ENCODE results near the gene CSRNP2.
"Not testable (repeated sequence)": the region's sequence is repeated elsewhere in the genome, so short reads cannot be mapped to it uniquely, and the experiment has no call there.

CSRNP2 gene

DNA sequence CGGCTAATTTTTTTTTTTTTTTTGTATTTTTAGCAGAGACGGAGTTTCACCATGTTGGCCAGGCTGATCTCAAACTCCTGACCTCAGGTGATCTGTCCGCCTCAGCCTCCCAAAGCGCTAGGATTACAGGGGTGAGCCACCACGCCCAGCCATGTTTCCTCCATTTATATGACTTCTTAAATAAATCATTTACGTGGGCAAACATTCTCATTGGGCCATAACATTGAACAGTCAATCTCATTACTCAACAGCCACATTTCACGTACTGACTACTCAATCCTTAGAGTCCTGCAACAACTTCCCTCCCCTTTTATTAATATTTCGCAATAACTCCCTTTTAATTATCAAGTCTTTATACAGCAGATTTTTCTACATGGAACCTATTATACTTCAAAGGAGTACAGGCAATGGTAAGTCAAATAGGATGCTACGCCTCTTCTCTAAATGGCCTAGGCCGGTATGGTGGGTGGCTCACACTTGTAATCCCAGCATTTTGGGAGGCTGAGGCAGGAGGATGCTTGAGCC, 7.4 kb upstream of the CSRNP2 start:
- no peak for DNase-seq (ENCODE audit: low read depth in 2 of 2)
- TF ChIP-seq, protein P1, sequence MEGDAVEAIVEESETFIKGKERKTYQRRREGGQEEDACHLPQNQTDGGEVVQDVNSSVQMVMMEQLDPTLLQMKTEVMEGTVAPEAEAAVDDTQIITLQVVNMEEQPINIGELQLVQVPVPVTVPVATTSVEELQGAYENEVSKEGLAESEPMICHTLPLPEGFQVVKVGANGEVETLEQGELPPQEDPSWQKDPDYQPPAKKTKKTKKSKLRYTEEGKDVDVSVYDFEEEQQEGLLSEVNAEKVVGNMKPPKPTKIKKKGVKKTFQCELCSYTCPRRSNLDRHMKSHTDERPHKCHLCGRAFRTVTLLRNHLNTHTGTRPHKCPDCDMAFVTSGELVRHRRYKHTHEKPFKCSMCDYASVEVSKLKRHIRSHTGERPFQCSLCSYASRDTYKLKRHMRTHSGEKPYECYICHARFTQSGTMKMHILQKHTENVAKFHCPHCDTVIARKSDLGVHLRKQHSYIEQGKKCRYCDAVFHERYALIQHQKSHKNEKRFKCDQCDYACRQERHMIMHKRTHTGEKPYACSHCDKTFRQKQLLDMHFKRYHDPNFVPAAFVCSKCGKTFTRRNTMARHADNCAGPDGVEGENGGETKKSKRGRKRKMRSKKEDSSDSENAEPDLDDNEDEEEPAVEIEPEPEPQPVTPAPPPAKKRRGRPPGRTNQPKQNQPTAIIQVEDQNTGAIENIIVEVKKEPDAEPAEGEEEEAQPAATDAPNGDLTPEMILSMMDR (IDR thresholded peaks at IDR 0.05; ENCODE audit: low read depth, low read length), result no peak
- no peak overlapping the region for H3K4me3 ChIP-seq (replicated peaks in 1 of 2; ENCODE audit: low read depth in 2 of 2, low read length in 2 of 2)

DNA sequence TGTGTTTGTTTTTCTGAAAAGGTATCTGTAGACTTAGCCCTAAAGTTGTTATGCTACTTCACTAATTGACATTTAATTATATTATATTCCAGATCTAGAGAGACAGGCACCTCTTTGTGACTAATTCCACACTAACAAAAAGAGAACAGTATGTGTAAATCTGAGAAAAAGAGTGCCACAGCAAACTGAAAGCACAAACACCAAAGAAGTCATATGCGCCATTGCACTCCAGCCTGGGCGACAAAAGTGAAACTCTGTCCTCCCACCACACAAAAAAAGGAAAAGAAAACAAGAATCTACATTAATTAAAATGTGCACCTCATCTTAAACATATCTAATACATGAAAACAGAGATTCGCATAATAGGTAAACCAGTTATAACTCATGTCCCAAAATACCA, 4.4 kb upstream of the CSRNP2 start:
- no peak overlapping the region for H3K4me3 ChIP-seq (replicated peaks in 1 of 2; ENCODE audit: low read depth in 2 of 2, low read length in 2 of 2)
- TF ChIP-seq, protein P1 (IDR thresholded peaks at IDR 0.05; ENCODE audit: low read depth, low read length), result no peak
- no peak for DNase-seq (ENCODE audit: low read depth in 2 of 2)

DNA sequence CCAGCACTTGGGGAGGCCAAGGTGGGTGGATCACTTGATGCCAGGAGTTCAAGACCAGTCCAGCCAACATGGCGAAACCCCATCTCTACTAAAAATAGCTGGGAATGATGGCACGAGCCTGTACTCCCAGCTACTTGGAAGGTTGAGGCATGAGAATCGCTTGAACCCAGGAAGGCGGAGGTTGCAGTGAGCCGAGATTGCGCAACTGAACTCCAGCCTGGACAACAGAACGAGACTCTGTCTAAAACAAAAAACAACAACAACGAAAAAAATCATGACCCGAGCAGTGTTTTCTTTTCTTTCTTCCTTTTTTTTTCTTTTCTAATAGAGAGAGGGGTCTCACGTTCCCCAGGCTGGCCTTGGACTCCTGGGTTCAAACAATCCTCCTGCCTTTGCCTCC, 3.5 kb upstream of the CSRNP2 start:
- TF ChIP-seq, protein P1 (IDR thresholded peaks at IDR 0.05; ENCODE audit: low read depth, low read length), result no peak
- H3K4me3 ChIP-seq (replicated peaks in 1 of 2; ENCODE audit: low read depth in 2 of 2, low read length in 2 of 2), result no peak overlapping the region
- DNase-seq (ENCODE audit: low read depth in 2 of 2), result no peak

DNA sequence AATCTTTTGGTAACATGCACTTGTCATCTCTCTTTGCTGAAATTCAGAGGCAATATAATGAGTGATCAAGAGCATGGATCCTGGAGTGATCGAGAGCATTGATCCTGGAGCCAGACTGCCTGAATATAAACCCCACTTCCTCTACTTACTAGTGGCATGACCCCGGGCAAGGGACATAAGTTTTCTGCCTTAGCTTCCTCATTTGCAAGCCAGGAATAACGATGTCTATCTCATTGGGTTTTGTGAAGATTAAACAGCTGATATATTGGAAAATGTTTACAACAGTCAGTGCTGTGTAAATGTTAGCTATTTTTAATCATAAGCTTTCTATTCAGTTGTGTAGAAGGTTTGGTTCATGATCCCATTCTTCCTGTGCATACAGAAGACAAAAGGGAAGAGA, 2.4 kb upstream of the CSRNP2 start:
- TF ChIP-seq, protein P1 (IDR thresholded peaks at IDR 0.05; ENCODE audit: low read depth, low read length), result no peak
- DNase-seq (ENCODE audit: low read depth in 2 of 2), result no peak
- H3K4me3 ChIP-seq (replicated peaks in 1 of 2; ENCODE audit: low read depth in 2 of 2, low read length in 2 of 2), result no peak overlapping the region

DNA sequence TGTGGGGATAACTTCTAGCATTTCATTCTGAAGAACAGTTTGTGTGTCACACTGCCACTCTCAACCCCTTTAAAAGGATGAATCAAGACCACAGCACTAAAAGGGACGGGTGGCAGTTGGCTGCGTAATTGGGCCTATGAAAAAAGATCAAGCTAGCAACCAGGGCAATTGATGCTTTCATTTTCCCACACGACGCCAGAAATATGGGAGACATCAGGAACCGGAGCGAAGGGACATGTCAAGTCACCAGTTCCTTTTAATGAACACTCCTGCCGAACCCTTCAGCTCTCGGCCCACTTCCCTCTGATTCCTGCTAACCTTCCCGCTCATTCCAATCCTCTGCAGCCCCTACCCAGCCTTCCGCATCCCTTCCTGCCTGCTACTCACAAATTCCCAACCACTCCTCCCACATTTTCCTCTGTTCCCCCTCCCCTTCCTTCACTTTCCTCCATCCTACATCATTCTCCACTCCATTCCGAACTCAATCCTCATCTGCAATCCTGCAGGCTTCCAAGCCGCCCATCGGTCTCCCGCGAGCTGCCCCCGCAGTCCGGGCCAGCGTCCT, 753 bp downstream of the CSRNP2 start:
- TF ChIP-seq, protein P1 (IDR thresholded peaks at IDR 0.05; ENCODE audit: low read depth, low read length), result no peak
- peak overlapping the region; percentile 82 to 93 for H3K4me3 ChIP-seq (replicated peaks in 1 of 2; ENCODE audit: low read depth in 2 of 2, low read length in 2 of 2)
- DNase-seq (ENCODE audit: low read depth in 2 of 2), result peak; percentile 35 to 43

DNA sequence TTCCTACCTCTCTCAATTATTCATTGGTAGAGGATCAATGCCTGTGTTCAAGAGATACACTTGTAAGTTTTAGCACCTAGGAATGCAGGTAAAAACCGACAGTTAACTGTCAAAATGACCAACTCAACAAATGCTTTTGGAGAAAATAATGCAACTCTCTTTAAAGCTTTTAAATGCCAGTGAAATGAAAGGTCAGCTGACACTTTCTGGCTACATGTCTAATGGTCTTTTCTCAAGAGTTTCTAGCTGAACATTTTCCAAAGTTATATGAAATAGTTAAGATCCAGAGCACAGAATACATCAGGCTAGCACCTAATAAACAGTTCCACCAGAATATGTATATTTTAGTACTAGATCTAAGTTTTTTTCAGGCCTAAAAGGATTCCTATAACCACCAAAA, 2.0 kb downstream of the CSRNP2 start:
- TF ChIP-seq, protein P1 (IDR thresholded peaks at IDR 0.05; ENCODE audit: low read depth, low read length), result no peak
- no peak overlapping the region for H3K4me3 ChIP-seq (replicated peaks in 1 of 2; ENCODE audit: low read depth in 2 of 2, low read length in 2 of 2)
- DNase-seq (ENCODE audit: low read depth in 2 of 2), result no peak

DNA sequence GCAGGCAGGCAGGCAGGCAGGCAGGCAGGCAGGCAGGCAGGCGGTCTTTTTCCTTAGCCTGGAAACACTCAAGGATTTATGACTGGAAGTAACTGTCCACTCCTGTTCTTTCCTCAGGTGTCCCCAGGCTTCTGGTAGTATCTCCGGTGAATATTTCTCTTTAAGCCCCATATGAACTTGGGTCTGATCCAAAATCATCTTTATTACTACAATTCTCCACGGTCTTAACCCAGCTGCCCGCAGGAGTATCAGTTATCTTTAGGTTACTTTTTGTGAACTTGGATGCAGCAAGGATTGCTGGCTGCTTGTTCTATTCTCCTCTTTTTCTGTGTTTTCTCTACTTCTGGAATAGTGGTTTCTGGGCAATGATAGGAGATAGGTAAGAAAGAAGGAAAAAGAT, 3.3 kb downstream of the CSRNP2 start:
- H3K4me3 ChIP-seq (replicated peaks in 1 of 2; ENCODE audit: low read depth in 2 of 2, low read length in 2 of 2), result no peak overlapping the region
- TF ChIP-seq, protein P1 (IDR thresholded peaks at IDR 0.05; ENCODE audit: low read depth, low read length), result no peak
- no peak for DNase-seq (ENCODE audit: low read depth in 2 of 2)

DNA sequence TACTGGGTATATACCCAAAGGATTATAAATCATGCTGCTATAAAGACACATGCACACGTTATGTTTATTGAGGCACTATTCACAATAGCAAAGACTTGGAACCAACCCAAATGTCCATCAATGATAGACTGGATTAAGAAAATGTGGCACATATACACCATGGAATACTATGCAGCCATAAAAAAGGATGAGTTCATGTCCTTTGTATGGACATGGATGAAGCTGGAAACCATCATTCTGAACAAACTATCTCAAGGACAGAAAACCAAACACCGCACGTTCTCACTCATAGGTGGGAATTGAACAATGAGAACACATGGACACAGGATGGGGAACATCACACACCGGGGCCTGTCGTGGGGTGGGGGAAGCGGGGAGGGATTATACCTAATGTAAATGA, 4.5 kb downstream of the CSRNP2 start:
- DNase-seq (ENCODE audit: low read depth in 2 of 2); H3K4me3 ChIP-seq (replicated peaks in 1 of 2; ENCODE audit: low read depth in 2 of 2, low read length in 2 of 2): not testable (repeated sequence)

DNA sequence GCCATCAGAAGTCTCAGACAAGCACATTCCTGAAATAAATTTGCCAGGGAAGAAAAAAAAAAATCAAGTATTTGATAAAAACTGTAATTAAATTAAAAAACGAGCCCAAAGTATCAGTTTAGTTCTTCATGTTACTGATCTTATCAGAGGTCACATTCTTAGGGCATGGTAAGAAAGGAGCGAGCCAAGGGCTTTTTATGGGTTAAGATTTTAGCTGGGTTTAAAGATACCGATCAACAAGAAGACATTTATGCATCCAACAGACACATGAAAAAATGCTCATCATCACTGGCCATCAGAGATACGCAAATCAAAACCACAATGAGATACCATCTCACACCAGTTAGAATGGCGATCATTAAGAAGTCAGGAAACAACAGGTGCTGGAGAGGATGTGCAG, 5.0 kb downstream of the CSRNP2 start:
- DNase-seq (ENCODE audit: low read depth in 2 of 2), result not testable (repeated sequence)

More for the DNA sequence above, 5.0 kb downstream of the CSRNP2 start:
- H3K4me3 ChIP-seq (replicated peaks in 1 of 2; ENCODE audit: low read depth in 2 of 2, low read length in 2 of 2), result not testable (repeated sequence)
